Uterus (tissue), 2 donors: Measurements from ENCODE around the gene GOSR2.

Source experiments
- POLR2A ChIP-seq, 2 donors: fragments of 450-650 bp; IDR thresholded peaks; one replicate each; pipeline ENCODE4 v1.6.1; 2016; ENCODE audit warnings: antibody characterized with exemption in 2 of 2, mild to moderate bottlenecking in 1 of 2, moderate library complexity in 1 of 2
- TF ChIP-seq, protein P1 (sequence below), 4 experiments: fragments of 200-600 bp in 2 of 4; fragments of 450-650 bp in 2 of 4; sonication (generic) in 2 of 4; IDR thresholded peaks; one replicate each; pipeline ENCODE4 v1.5.1; 2016 to 2019; ENCODE audit warnings: antibody characterized with exemption in 4 of 4, mild to moderate bottlenecking in 2 of 4, moderate library complexity in 1 of 4

- TF ChIP-seq, protein P1, sequence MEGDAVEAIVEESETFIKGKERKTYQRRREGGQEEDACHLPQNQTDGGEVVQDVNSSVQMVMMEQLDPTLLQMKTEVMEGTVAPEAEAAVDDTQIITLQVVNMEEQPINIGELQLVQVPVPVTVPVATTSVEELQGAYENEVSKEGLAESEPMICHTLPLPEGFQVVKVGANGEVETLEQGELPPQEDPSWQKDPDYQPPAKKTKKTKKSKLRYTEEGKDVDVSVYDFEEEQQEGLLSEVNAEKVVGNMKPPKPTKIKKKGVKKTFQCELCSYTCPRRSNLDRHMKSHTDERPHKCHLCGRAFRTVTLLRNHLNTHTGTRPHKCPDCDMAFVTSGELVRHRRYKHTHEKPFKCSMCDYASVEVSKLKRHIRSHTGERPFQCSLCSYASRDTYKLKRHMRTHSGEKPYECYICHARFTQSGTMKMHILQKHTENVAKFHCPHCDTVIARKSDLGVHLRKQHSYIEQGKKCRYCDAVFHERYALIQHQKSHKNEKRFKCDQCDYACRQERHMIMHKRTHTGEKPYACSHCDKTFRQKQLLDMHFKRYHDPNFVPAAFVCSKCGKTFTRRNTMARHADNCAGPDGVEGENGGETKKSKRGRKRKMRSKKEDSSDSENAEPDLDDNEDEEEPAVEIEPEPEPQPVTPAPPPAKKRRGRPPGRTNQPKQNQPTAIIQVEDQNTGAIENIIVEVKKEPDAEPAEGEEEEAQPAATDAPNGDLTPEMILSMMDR (IDR thresholded peaks at IDR 0.05) = no peak
- TF ChIP-seq POLR2A (IDR thresholded peaks at IDR 0.05) = no peak
Observed at GRCh38 chr17:46873941-46874645, 48.9 kb upstream of the GOSR2 start.
